ENCODE data around the gene DIPK1A.

DIPK1A gene

DNA sequence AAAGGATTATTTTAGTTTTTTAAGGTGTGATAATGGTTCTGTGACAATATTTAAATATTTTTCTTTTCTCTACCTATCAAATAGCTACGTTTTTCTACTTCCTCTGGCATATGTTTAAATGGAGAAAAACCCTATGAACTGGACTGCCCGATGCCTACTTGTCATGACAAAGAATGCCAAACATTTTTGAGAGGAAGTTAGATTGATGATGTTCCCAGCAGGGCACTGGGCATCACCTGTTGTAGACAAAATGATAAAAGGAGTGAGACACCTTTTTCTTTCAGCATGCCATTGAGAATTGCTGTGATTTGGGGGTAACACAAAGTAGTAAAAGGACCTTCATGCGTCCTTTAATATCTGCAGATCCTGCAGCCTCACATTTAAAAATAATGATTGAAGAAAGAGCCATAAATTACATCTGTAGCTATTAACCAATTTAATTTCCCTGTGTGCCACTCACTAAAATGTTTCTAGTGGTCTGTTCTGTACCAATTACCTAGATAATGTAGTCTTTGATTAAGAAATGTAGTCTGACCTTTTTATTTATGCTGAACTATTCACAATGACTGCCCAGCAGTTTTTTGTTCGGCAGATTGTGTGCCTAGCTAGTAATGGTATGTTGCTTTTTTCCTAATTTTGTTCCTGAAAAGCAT lies 81.8 kb downstream of the DIPK1A start:
- H3K36me3 ChIP-seq (ENCODE audit: control insufficient read depth in 1 of 2, insufficient read depth in 2 of 2, low read length in 2 of 2) = no peaks in the 10 kb centered on the region
- no peak overlapping the region for H4K91ac ChIP-seq (ENCODE audit: low read depth, low read length)
- no peaks in the 10 kb centered on the region for H3K27me3 ChIP-seq (ENCODE audit: insufficient read depth, low read length)
- H3K9me3 ChIP-seq (ENCODE audit: insufficient read depth, low read depth, low read length) = no peaks in the 10 kb centered on the region
- H3K18ac ChIP-seq (ENCODE audit: low read length) = no peak overlapping the region
- no CpG with 5 or more reads among the region's 4 CpGs for WGBS (ENCODE audit: extremely low coverage, insufficient coverage, insufficient read length)
- H3K14ac ChIP-seq (ENCODE audit: low read length) = no peak overlapping the region
- no peak overlapping the region for H3K9ac ChIP-seq (ENCODE audit: low read length)
- no peak overlapping the region for H3K27ac ChIP-seq (ENCODE audit: low read depth, low read length)
- no peak overlapping the region for H2AFZ ChIP-seq (ENCODE audit: insufficient read depth, low read length, poor library complexity)
- DNase-seq = no peak
- H3K79me2 ChIP-seq (ENCODE audit: control insufficient read depth, insufficient read depth, low read length, poor library complexity) = no peaks in the 10 kb centered on the region
- peaks cover 0 to 5% of the 10 kb centered on the region in 2 experiments for H3K4me1 ChIP-seq (ENCODE audit: control insufficient read depth in 1 of 2, insufficient read depth in 2 of 2, low read length in 2 of 2)
- H3K4me3 ChIP-seq (ENCODE audit: low read depth, low read length) = no peak overlapping the region
- H3K79me1 ChIP-seq (ENCODE audit: low read length) = no peaks in the 10 kb centered on the region
- no peak overlapping the region for H2AK5ac ChIP-seq (ENCODE audit: low read length)
- no peak overlapping the region for H3K4ac ChIP-seq (ENCODE audit: low read depth, low read length)
- H3K4me2 ChIP-seq (ENCODE audit: low read length) = no peak overlapping the region
- no peak overlapping the region for H4K8ac ChIP-seq (ENCODE audit: low read depth, low read length)
- H2BK12ac ChIP-seq (ENCODE audit: low read length) = no peak overlapping the region
- no peak overlapping the region for H2BK120ac ChIP-seq (ENCODE audit: insufficient read depth, low read length, poor library complexity)
- no peak overlapping the region for H3K23ac ChIP-seq (ENCODE audit: low read length)
- no peak overlapping the region for H2BK5ac ChIP-seq (ENCODE audit: low read depth, low read length, poor library complexity)
- H4K12ac ChIP-seq (ENCODE audit: low read depth, low read length) = no peak overlapping the region

DNA sequence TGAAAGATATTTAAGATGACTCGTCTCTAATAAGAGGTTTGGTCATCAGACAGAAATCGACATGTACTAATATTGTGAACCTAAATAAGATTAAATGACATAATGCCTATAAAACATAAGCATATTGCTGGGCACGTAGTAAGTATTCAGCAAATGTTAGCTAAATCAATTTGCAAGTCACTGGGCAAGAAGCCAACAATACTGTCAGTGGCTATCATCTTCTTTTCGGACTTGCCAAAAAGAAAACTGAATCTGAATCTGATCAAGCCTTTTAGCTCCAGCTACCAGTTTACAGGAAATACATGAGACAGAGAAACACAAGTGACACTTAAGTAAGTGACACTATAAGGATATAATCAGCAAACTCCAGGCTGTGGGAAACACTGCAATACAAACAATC lies 83.5 kb downstream of the DIPK1A start:
- Histone ChIP-seq H4K8ac (ENCODE audit: low read depth, low read length) (no peak overlapping the region), H3K18ac (ENCODE audit: low read length) (no peak overlapping the region), H3K27ac (ENCODE audit: low read depth, low read length) (no peak overlapping the region), H4K12ac (ENCODE audit: low read depth, low read length) (no peak overlapping the region), H3K4me1 (ENCODE audit: control insufficient read depth in 1 of 2, insufficient read depth in 2 of 2, low read length in 2 of 2) (peaks cover 0 to under 1% of the 10 kb centered on the region in 2 experiments), H3K36me3 (ENCODE audit: control insufficient read depth in 1 of 2, insufficient read depth in 2 of 2, low read length in 2 of 2) (no peaks in the 10 kb centered on the region), H3K9ac (ENCODE audit: low read length) (no peak overlapping the region), H2BK12ac (ENCODE audit: low read length) (no peak overlapping the region), H3K27me3 (ENCODE audit: insufficient read depth, low read length) (no peaks in the 10 kb centered on the region), H3K4me2 (ENCODE audit: low read length) (no peak overlapping the region), H3K14ac (ENCODE audit: low read length) (no peak overlapping the region), H3K23ac (ENCODE audit: low read length) (no peak overlapping the region), H4K91ac (ENCODE audit: low read depth, low read length) (no peak overlapping the region), H2AFZ (ENCODE audit: insufficient read depth, low read length, poor library complexity) (no peak overlapping the region), H3K79me2 (ENCODE audit: control insufficient read depth, insufficient read depth, low read length, poor library complexity) (no peaks in the 10 kb centered on the region), H3K9me3 (ENCODE audit: insufficient read depth, low read depth, low read length) (no peaks in the 10 kb centered on the region), H3K4ac (ENCODE audit: low read depth, low read length) (no peak overlapping the region), H2AK5ac (ENCODE audit: low read length) (no peak overlapping the region), H3K79me1 (ENCODE audit: low read length) (no peaks in the 10 kb centered on the region), H2BK120ac (ENCODE audit: insufficient read depth, low read length, poor library complexity) (no peak overlapping the region), H2BK5ac (ENCODE audit: low read depth, low read length, poor library complexity) (no peak overlapping the region), H3K4me3 (ENCODE audit: low read depth, low read length) (no peak overlapping the region)
- whole genome bisulfite sequencing (ENCODE audit: extremely low coverage, insufficient coverage, insufficient read length) = no CpG with 5 or more reads among the region's 4 CpGs
- DNase-seq = no peak

DNA sequence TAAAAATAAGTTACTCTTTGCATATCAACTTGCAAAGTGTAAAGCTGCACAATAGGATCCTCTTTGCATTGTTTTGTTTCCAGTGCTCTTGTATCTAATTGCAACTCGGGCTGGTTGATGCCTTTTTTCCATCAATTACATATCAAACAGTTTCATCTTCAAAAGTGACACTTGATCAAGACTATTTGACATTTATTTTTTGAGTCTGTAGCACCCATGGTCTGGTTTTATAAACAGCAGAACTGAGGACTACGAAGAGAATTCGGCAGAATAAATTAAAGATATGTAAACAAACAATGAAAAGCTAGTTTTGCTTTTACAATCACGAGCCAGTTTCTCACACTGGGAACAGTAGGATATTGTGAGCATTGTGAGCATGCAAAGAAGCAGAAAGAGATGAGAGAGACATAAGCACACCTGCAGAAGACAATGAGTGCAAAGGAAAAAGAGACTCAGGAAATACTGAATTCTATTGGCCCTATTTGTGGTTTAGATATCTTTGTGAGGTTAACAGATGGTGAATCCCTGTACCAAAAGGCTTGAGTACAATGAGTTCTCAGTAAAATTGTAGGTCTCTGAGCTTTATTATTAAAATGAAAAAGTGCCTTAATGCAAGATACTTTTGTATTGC lies 84.1 kb downstream of the DIPK1A start:
- H4K91ac ChIP-seq (ENCODE audit: low read depth, low read length) = no peak overlapping the region
- no CpG with 5 or more reads among the region's 4 CpGs for WGBS (ENCODE audit: extremely low coverage, insufficient coverage, insufficient read length)
- no peak overlapping the region for H3K23ac ChIP-seq (ENCODE audit: low read length)
- H3K27ac ChIP-seq (ENCODE audit: low read depth, low read length) = no peak overlapping the region
- no peak overlapping the region for H4K8ac ChIP-seq (ENCODE audit: low read depth, low read length)
- no peak overlapping the region for H3K18ac ChIP-seq (ENCODE audit: low read length)
- H2AK5ac ChIP-seq (ENCODE audit: low read length) = no peak overlapping the region
- H4K12ac ChIP-seq (ENCODE audit: low read depth, low read length) = no peak overlapping the region
- H3K9ac ChIP-seq (ENCODE audit: low read length) = no peak overlapping the region
- no peak overlapping the region for H2BK120ac ChIP-seq (ENCODE audit: insufficient read depth, low read length, poor library complexity)
- no peaks in the 10 kb centered on the region for H3K79me2 ChIP-seq (ENCODE audit: control insufficient read depth, insufficient read depth, low read length, poor library complexity)
- H3K4me1 ChIP-seq (ENCODE audit: control insufficient read depth in 1 of 2, insufficient read depth in 2 of 2, low read length in 2 of 2) = no peaks in the 10 kb centered on the region
- H3K27me3 ChIP-seq (ENCODE audit: insufficient read depth, low read length) = no peaks in the 10 kb centered on the region
- no peak overlapping the region for H3K4me2 ChIP-seq (ENCODE audit: low read length)
- no peak overlapping the region for H2BK5ac ChIP-seq (ENCODE audit: low read depth, low read length, poor library complexity)
- no peak overlapping the region for H3K4me3 ChIP-seq (ENCODE audit: low read depth, low read length)
- DNase-seq = no peak
- no peaks in the 10 kb centered on the region for H3K36me3 ChIP-seq (ENCODE audit: control insufficient read depth in 1 of 2, insufficient read depth in 2 of 2, low read length in 2 of 2)
- no peak overlapping the region for H3K4ac ChIP-seq (ENCODE audit: low read depth, low read length)
- H2AFZ ChIP-seq (ENCODE audit: insufficient read depth, low read length, poor library complexity) = no peak overlapping the region
- no peak overlapping the region for H2BK12ac ChIP-seq (ENCODE audit: low read length)
- H3K9me3 ChIP-seq (ENCODE audit: insufficient read depth, low read depth, low read length) = no peaks in the 10 kb centered on the region
- H3K79me1 ChIP-seq (ENCODE audit: low read length) = no peaks in the 10 kb centered on the region
- no peak overlapping the region for H3K14ac ChIP-seq (ENCODE audit: low read length)

DNA sequence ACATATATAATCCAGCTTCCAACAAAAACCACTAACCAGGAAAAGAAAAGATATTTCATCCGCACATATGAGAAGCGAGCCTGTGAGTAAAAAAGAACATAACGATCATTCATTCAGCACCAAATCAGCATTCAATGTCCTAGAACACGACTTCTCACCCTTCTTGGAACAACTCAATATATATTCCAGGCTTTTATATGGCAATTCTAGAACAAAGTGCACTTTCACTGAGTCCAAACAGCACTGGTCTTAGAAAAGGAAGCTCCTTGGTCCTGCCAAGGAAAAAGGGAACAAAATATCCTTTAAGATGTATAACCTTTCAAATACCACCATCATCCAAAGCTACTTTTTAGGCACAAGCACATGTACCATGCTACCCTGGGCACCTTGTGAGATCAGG lies 84.9 kb downstream of the DIPK1A start:
- Histone ChIP-seq H3K9me3 (ENCODE audit: insufficient read depth, low read depth, low read length) (no peaks in the 10 kb centered on the region), H3K4me2 (ENCODE audit: low read length) (no peak overlapping the region), H3K27ac (ENCODE audit: low read depth, low read length) (no peak overlapping the region), H3K36me3 (ENCODE audit: control insufficient read depth in 1 of 2, insufficient read depth in 2 of 2, low read length in 2 of 2) (no peaks in the 10 kb centered on the region), H3K23ac (ENCODE audit: low read length) (no peak overlapping the region), H2BK5ac (ENCODE audit: low read depth, low read length, poor library complexity) (no peak overlapping the region), H4K91ac (ENCODE audit: low read depth, low read length) (no peak overlapping the region), H4K12ac (ENCODE audit: low read depth, low read length) (no peak overlapping the region), H2BK12ac (ENCODE audit: low read length) (no peak overlapping the region), H3K27me3 (ENCODE audit: insufficient read depth, low read length) (no peaks in the 10 kb centered on the region), H3K4ac (ENCODE audit: low read depth, low read length) (no peak overlapping the region), H3K4me3 (ENCODE audit: low read depth, low read length) (no peak overlapping the region), H3K79me1 (ENCODE audit: low read length) (no peaks in the 10 kb centered on the region), H3K79me2 (ENCODE audit: control insufficient read depth, insufficient read depth, low read length, poor library complexity) (no peaks in the 10 kb centered on the region), H2AFZ (ENCODE audit: insufficient read depth, low read length, poor library complexity) (no peak overlapping the region), H3K14ac (ENCODE audit: low read length) (no peak overlapping the region), H3K4me1 (ENCODE audit: control insufficient read depth in 1 of 2, insufficient read depth in 2 of 2, low read length in 2 of 2) (no peaks in the 10 kb centered on the region), H2BK120ac (ENCODE audit: insufficient read depth, low read length, poor library complexity) (no peak overlapping the region), H4K8ac (ENCODE audit: low read depth, low read length) (no peak overlapping the region), H3K18ac (ENCODE audit: low read length) (no peak overlapping the region), H2AK5ac (ENCODE audit: low read length) (no peak overlapping the region), H3K9ac (ENCODE audit: low read length) (no peak overlapping the region)
- no CpG with 5 or more reads among the region's 4 CpGs for WGBS (ENCODE audit: extremely low coverage, insufficient coverage, insufficient read length)
- no peak for DNase-seq
